ENCODE data around the gene CHMP4B. TPM values are rescaled to one million over a fixed set of nuclear protein-coding genes. Genes with fewer than 3 reads are reported as not detected.

CHMP4B gene
- total RNA-seq, 1 experiment from 2014 or later: 77.6 TPM

DNA sequence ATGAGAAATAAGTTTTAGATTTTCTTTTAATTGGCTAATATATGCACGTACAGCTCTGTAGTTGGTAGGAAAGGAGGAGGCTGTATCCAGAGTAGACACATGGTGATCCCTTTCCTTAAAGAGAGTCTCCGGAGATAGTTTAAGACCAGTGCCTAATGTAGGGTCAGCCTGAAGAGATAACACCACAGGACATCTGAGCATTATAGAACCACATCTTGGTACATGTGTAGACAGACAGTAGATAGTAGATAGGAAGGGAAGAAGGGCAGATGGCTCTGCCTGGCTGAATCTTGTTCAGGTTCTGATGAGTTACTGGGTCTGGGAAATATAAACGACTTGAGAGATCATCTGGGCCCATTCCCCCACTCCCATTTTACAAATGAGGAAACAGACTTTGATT lies 18.5 kb downstream of the CHMP4B start:
- H3K27ac Mint-ChIP-seq (ENCODE audit: low read depth, unreplicated experiment): no peak overlapping the region
- peaks cover 33% of the 10 kb centered on the region for H3K4me1 Mint-ChIP-seq (ENCODE audit: insufficient read depth, unreplicated experiment)
- DNase-seq (ENCODE audit: unreplicated experiment): no peak
- ChIA-PET POLR2A (interaction anchor here (6.5 kb wide), 1 partner anchor 18 kb away, joined by 36 read pairs; the partner anchor contains the start of gene CHMP4B), CTCF (no interaction called here)
- no peaks in the 10 kb centered on the region for H3K9me3 Mint-ChIP-seq (ENCODE audit: unreplicated experiment)
- TF ChIP-seq, protein P1, sequence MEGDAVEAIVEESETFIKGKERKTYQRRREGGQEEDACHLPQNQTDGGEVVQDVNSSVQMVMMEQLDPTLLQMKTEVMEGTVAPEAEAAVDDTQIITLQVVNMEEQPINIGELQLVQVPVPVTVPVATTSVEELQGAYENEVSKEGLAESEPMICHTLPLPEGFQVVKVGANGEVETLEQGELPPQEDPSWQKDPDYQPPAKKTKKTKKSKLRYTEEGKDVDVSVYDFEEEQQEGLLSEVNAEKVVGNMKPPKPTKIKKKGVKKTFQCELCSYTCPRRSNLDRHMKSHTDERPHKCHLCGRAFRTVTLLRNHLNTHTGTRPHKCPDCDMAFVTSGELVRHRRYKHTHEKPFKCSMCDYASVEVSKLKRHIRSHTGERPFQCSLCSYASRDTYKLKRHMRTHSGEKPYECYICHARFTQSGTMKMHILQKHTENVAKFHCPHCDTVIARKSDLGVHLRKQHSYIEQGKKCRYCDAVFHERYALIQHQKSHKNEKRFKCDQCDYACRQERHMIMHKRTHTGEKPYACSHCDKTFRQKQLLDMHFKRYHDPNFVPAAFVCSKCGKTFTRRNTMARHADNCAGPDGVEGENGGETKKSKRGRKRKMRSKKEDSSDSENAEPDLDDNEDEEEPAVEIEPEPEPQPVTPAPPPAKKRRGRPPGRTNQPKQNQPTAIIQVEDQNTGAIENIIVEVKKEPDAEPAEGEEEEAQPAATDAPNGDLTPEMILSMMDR (IDR thresholded peaks at IDR 0.05; ENCODE audit: unreplicated experiment): no peak
- H3K4me3 Mint-ChIP-seq (ENCODE audit: unreplicated experiment): no peak overlapping the region
- H3K36me3 Mint-ChIP-seq (ENCODE audit: insufficient read depth, unreplicated experiment): peaks cover 17% of the 10 kb centered on the region
- BruUV-seq (replicated peaks): no TSS peak
- intact Hi-C loops (cut with micrococcal nuclease): no loop called here
- H3K27me3 Mint-ChIP-seq (ENCODE audit: insufficient read depth, unreplicated experiment): no peaks in the 10 kb centered on the region

DNA sequence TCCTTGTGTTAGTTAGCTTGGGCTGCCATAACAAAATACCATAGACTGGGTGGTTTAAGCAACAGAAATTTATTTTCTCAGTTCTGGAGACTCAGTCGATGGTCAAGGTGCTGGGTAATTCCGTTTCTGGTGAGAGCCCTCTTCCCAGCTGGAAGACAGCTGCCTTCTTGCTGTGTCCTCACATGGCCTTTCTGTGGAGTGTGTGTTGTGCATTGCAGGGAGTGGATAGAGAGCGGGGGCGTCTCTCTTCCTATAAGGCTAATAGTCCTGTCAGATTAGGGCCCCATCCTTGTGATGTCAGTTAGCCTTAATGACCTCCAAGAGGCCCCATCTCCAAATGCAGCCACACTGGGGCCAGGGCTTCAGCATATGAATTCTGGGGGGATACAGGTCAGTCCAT lies 19.2 kb downstream of the CHMP4B start:
- no peak overlapping the region for H3K27ac Mint-ChIP-seq (ENCODE audit: low read depth, unreplicated experiment)
- ChIA-PET CTCF (interaction anchor here (0.8 kb wide), 1 partner anchor 38 kb away, joined by 3 read pairs; no protein-coding TSS in a partner anchor), POLR2A (interaction anchor here (0.5 to 6.5 kb wide), 3 partner anchors 14 to 29 kb away, joined by 3 to 36 read pairs (median 3); partner anchors contain the start of gene CHMP4B)
- no peaks in the 10 kb centered on the region for H3K27me3 Mint-ChIP-seq (ENCODE audit: insufficient read depth, unreplicated experiment)
- BruUV-seq (replicated peaks): no TSS peak
- TF ChIP-seq, protein P1 (IDR thresholded peaks at IDR 0.05; ENCODE audit: unreplicated experiment): no peak
- no peaks in the 10 kb centered on the region for H3K9me3 Mint-ChIP-seq (ENCODE audit: unreplicated experiment)
- peaks cover 23% of the 10 kb centered on the region for H3K36me3 Mint-ChIP-seq (ENCODE audit: insufficient read depth, unreplicated experiment)
- H3K4me3 Mint-ChIP-seq (ENCODE audit: unreplicated experiment): no peak overlapping the region
- no peak for DNase-seq (ENCODE audit: unreplicated experiment)
- H3K4me1 Mint-ChIP-seq (ENCODE audit: insufficient read depth, unreplicated experiment): peaks cover 32% of the 10 kb centered on the region
- intact Hi-C loops (cut with micrococcal nuclease): no loop called here

DNA sequence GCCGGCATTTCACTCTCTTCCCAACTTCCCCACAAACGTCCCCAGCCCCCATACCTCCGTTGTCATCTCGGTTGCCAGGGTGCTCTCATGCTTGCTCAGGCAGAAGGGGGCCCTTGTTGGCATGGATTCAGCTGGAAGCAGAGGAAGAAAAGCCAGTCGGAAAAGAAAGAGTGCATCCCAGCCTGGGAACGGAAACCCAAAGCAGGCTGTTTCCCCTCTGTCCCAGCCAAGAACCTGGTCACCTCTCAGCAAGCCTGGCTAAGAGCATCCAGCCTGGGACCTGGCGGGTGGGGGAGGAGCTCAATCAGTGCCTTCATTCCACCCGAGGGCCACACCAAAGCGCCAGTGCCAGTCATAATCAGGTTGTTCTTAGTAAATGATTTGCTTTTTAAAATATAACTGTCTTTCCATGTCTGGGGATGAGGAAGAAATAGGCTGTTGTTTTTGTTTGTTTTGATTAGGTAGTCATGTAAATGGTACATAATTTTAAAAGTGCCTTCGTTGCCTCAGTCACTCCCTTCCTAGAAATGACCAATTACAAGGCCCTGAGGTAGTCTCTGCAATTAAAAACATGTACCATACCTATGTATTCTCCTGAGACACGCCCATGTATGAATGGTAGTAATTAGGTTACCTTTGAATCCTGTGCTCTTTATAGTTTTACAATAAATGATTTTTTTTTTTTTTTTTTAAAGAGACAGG lies 21.1 kb downstream of the CHMP4B start:
- peaks cover 24% of the 10 kb centered on the region for H3K36me3 Mint-ChIP-seq (ENCODE audit: insufficient read depth, unreplicated experiment)
- POLR2A ChIA-PET: interaction anchor here (0.6 to 1.9 kb wide), 2 partner anchors 18 to 299 kb away, joined by 3 to 5 read pairs; no protein-coding TSS in a partner anchor
- CTCF ChIA-PET: interaction anchor here (0.8 kb wide), 1 partner anchor 164 kb away, joined by 3 read pairs; no protein-coding TSS in a partner anchor
- DNase-seq (ENCODE audit: unreplicated experiment): no peak
- no peak overlapping the region for H3K27ac Mint-ChIP-seq (ENCODE audit: low read depth, unreplicated experiment)
- intact Hi-C loops (cut with micrococcal nuclease): no loop called here
- TF ChIP-seq, protein P1 (IDR thresholded peaks at IDR 0.05; ENCODE audit: unreplicated experiment): no peak
- BruUV-seq (replicated peaks): no TSS peak
- H3K4me1 Mint-ChIP-seq (ENCODE audit: insufficient read depth, unreplicated experiment): peaks cover 33% of the 10 kb centered on the region
- H3K4me3 Mint-ChIP-seq (ENCODE audit: unreplicated experiment): no peak overlapping the region
- H3K27me3 Mint-ChIP-seq (ENCODE audit: insufficient read depth, unreplicated experiment): no peaks in the 10 kb centered on the region
- no peaks in the 10 kb centered on the region for H3K9me3 Mint-ChIP-seq (ENCODE audit: unreplicated experiment)

DNA sequence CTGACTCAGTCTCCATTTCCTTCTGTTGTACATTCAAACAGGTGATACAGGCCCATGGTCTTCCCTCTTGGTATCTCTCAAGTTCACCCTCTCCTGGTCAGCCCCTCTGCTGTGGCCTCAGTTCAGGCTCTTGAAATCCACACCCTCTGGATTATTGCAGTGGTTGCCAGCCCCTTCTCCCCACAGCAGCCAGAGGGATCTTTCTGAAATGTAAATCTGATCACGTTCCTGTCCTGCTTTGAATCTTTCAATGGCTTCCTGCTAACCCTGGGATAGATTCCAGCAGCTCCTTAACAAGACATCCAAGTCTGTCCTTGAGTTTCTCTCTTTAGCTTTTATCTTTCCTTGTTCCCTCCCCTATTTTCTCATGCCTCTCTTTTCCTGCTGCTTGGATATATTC lies 22.2 kb downstream of the CHMP4B start:
- H3K4me3 Mint-ChIP-seq (ENCODE audit: unreplicated experiment): no peak overlapping the region
- H3K9me3 Mint-ChIP-seq (ENCODE audit: unreplicated experiment): no peaks in the 10 kb centered on the region
- peaks cover 24% of the 10 kb centered on the region for H3K36me3 Mint-ChIP-seq (ENCODE audit: insufficient read depth, unreplicated experiment)
- intact Hi-C loops (cut with micrococcal nuclease): no loop called here
- BruUV-seq (replicated peaks): no TSS peak
- peaks cover 44% of the 10 kb centered on the region for H3K4me1 Mint-ChIP-seq (ENCODE audit: insufficient read depth, unreplicated experiment)
- no peak for DNase-seq (ENCODE audit: unreplicated experiment)
- POLR2A ChIA-PET: interaction anchor here (0.6 to 1.0 kb wide), 2 partner anchors 21 to 300 kb away, joined by 3 read pairs; no protein-coding TSS in a partner anchor
- CTCF ChIA-PET: no interaction called here
- no peak overlapping the region for H3K27ac Mint-ChIP-seq (ENCODE audit: low read depth, unreplicated experiment)
- H3K27me3 Mint-ChIP-seq (ENCODE audit: insufficient read depth, unreplicated experiment): no peaks in the 10 kb centered on the region
- TF ChIP-seq, protein P1 (IDR thresholded peaks at IDR 0.05; ENCODE audit: unreplicated experiment): no peak

All from MCF 10A (cell line).